ENCODE measurements around the gene NTRK3. TPM values are rescaled to one million over a fixed set of nuclear protein-coding genes. Genes with fewer than 3 reads are reported as not detected.

The NTRK3 gene
- total and polyA plus RNA-seq, 2 of the 8 experiments (the other 6 are each of a cell fraction or from before 2014, with no cell fraction given): 4.5 to 6.8 TPM

DNA sequence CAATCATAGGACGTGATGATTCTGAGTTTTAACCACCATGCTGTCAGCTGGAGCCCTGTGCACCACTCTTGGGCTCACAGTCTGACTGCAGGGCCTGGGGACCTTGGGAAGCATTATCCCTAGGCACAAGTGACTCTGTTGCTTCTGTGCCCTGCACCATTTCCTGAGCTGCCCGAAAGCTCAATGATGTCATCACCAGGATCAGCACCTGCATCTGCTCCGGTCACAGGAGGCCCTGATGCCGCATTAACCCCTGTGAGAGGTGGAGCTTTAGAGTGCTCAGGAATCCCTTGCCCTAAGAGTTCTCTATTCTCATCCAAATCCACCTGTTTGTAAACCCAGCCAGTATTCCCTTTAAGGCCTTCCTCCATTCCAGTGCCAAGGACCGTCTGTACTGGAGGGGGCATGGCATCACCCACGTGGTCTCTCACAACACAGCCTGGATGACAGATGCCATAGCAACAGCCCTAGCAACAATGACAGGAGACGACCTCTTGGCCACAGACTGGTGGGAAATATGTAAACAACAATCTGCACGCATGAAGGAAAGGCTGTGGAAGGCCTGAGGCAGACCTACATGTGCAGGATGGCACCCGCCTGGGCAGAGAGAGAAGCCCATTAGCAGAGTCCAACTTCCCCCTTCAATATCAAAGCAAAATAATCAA lies 37.9 kb downstream of the NTRK3 start:
- WGBS, 2 experiments (ENCODE audit: extremely low coverage in 1 of 2, insufficient coverage in 1 of 2, insufficient read length in 1 of 2, insufficient replicate concordance in 2 of 2, low coverage in 1 of 2, low lambda C conversion rate in 2 of 2, missing lambda C conversion rate in 1 of 2): 69% methylated on average over 9 of the region's 9 CpGs; no CpG with 5 or more reads in 1 of the 2 experiments

More for the DNA sequence above, 37.9 kb downstream of the NTRK3 start:
- H2BK20ac ChIP-seq (ENCODE audit: low read length): no peak overlapping the region
- FAIRE-seq (no peak), DNase-seq (ENCODE audit: low read depth in 1 of 2, low spot score in 2 of 2) (no peak)
- no peak overlapping the region for H3K18ac ChIP-seq (ENCODE audit: extremely low read depth, low read length)
- no peak overlapping the region for H3K56ac ChIP-seq (replicated peaks; ENCODE audit: insufficient read length, low read depth, low read length)
- no peak overlapping the region for H2BK15ac ChIP-seq (ENCODE audit: low read length)
- peaks cover 0 to 5% (median under 1%) of the 10 kb centered on the region in 4 experiments; a peak in 2 of 7 replicates for H3K4me1 ChIP-seq (replicated peaks in 1 of 4; ENCODE audit: control insufficient read depth in 3 of 4, insufficient read depth in 4 of 4, low read length in 3 of 4)
- H2BK12ac ChIP-seq (ENCODE audit: low read depth, low read length): no peak overlapping the region
- no peaks in the 10 kb centered on the region for H3K9me3 ChIP-seq (ENCODE audit: insufficient read depth in 2 of 2, low read depth in 1 of 2, low read length in 1 of 2)
- CTCF ChIA-PET (ENCODE audit: partially characterized antibody): interaction anchor here (0.6 to 8.9 kb wide), 11 partner anchors 9 to 238 kb away, joined by 3 to 53 read pairs (median 5); no protein-coding TSS in a partner anchor
- no peak overlapping the region for H3K4me3 ChIP-seq (ENCODE audit: extremely low read depth in 1 of 4, insufficient read depth in 2 of 4, low read depth in 3 of 4, low read length in 4 of 4)
- H3K36me3 ChIP-seq (ENCODE audit: control insufficient read depth in 2 of 4, insufficient read depth in 4 of 4, low read length in 3 of 4): no peaks in the 10 kb centered on the region
- no peak overlapping the region for H3K23ac ChIP-seq (ENCODE audit: insufficient read length)
- no peak overlapping the region for H3K14ac ChIP-seq (ENCODE audit: insufficient read length)
- H4K91ac ChIP-seq (replicated peaks; ENCODE audit: insufficient read length, low read length): no peak overlapping the region
- no peak overlapping the region for H3K4ac ChIP-seq (replicated peaks; ENCODE audit: insufficient read length, low read depth, low read length)
- no peak overlapping the region for H2AK5ac ChIP-seq (ENCODE audit: low read depth, low read length)
- no peak overlapping the region for H4K5ac ChIP-seq (ENCODE audit: insufficient read length, low read depth, low read length)
- H3K23me2 ChIP-seq (ENCODE audit: low read depth, low read length): no peaks in the 10 kb centered on the region
- H3K4me2 ChIP-seq (ENCODE audit: insufficient read depth in 1 of 2, low read depth in 2 of 2, low read length in 2 of 2): no peak overlapping the region
- no peaks in the 10 kb centered on the region for H4K20me1 ChIP-seq (replicated peaks in 1 of 2; ENCODE audit: control insufficient read depth in 1 of 2, insufficient read depth in 2 of 2, low read length in 2 of 2)
- TF ChIP-seq EP300 (IDR thresholded peaks at IDR 0.05; ENCODE audit: borderline replicate concordance in 1 of 2, low read depth in 2 of 2, low read length in 2 of 2) (no peak), EGR1 (IDR thresholded peaks at IDR 0.05; ENCODE audit: borderline replicate concordance, low read depth, low read length) (no peak), CREB1 (IDR thresholded peaks at IDR 0.05) (no peak), ZNF274 (IDR thresholded peaks at IDR 0.05; ENCODE audit: borderline replicate concordance, extremely low read depth, low read length) (no peak), TEAD4 (IDR thresholded peaks at IDR 0.05; ENCODE audit: low read depth, low read length) (no peak), E2F6 (IDR thresholded peaks at IDR 0.05) (no peak), KDM1A (IDR thresholded peaks at IDR 0.05; ENCODE audit: borderline replicate concordance, low read length) (no peak), POLR2AphosphoS5 (IDR thresholded peaks at IDR 0.05; ENCODE audit: low read depth, low read length) (no peak), PHF8 (conservative IDR thresholded peaks at IDR 0.05; ENCODE audit: low read depth, low read length) (no peak), MAFK (IDR thresholded peaks at IDR 0.05; ENCODE audit: low read depth, low read length) (no peak), SIX5 (IDR thresholded peaks at IDR 0.05; ENCODE audit: low read depth, low read length) (no peak)
- H3K27me3 ChIP-seq (replicated peaks in 1 of 4; ENCODE audit: control insufficient read depth in 3 of 4, extremely low read depth in 1 of 4, insufficient read depth in 3 of 4, low read length in 3 of 4): no peaks in the 10 kb centered on the region
- H3K79me2 ChIP-seq (ENCODE audit: control insufficient read depth in 1 of 2, insufficient read depth in 2 of 2, low read length in 2 of 2): no peaks in the 10 kb centered on the region
- H2AFZ ChIP-seq (ENCODE audit: low read length): no peak overlapping the region
- no peaks in the 10 kb centered on the region; the same call in 1 of the 2 replicates for H3K79me1 ChIP-seq (ENCODE audit: low read depth, low read length)
- H2BK120ac ChIP-seq (replicated peaks; ENCODE audit: low read depth, low read length): no peak overlapping the region
- H3K27ac ChIP-seq (ENCODE audit: low read depth, low read length): no peak overlapping the region
- POLR2A ChIA-PET (ENCODE audit: partially characterized antibody): no interaction called here
- no peak overlapping the region for H4K8ac ChIP-seq (ENCODE audit: extremely low read depth, insufficient read depth, low read length)
- H2BK5ac ChIP-seq (ENCODE audit: low read depth, low read length): no peak overlapping the region
- H3K9ac ChIP-seq (replicated peaks in 1 of 4; ENCODE audit: extremely low read depth in 1 of 4, low read depth in 3 of 4, low read length in 3 of 4): no peak overlapping the region
